Posterior vena cava (tissue), 2 donors: ENCODE measurements around the gene SLC22A4. TPM values are rescaled to one million over a fixed set of nuclear protein-coding genes. Genes with fewer than 3 reads are reported as not detected.

Experiments used
- DNase-seq: peaks from one replicate; pipeline ENCODE4 v3.0.0-alpha.2; 2020; ENCODE audit warnings: low spot score
- intact Hi-C, 2 donors: fragments of 100-400 bp; cut with DNase I; formaldehyde crosslinking; loops; one replicate each; pipeline versions ENCODE4 v1.14.1 to v1.14.2; 2022 to 2023
- total RNA-seq, 2 donors: library from RNA; stranded (reverse); fragmentation: NEBNext Ultra II Directional; extraction: Animal tissue kit (Norgen Biotek cat#: 25700); gene quantifications; one replicate each; pipeline ENCODE4 v1.2.1, GENCODE V29; 2021
- donor health status: DM: yes; HTN: yes; CAD: no.
- donor health status: DM: yes; HTN: yes; CAD: no.

SLC22A4 gene
- total RNA-seq, 2 donors from 2014 or later, result 2.5 to 3.1 TPM

DNA sequence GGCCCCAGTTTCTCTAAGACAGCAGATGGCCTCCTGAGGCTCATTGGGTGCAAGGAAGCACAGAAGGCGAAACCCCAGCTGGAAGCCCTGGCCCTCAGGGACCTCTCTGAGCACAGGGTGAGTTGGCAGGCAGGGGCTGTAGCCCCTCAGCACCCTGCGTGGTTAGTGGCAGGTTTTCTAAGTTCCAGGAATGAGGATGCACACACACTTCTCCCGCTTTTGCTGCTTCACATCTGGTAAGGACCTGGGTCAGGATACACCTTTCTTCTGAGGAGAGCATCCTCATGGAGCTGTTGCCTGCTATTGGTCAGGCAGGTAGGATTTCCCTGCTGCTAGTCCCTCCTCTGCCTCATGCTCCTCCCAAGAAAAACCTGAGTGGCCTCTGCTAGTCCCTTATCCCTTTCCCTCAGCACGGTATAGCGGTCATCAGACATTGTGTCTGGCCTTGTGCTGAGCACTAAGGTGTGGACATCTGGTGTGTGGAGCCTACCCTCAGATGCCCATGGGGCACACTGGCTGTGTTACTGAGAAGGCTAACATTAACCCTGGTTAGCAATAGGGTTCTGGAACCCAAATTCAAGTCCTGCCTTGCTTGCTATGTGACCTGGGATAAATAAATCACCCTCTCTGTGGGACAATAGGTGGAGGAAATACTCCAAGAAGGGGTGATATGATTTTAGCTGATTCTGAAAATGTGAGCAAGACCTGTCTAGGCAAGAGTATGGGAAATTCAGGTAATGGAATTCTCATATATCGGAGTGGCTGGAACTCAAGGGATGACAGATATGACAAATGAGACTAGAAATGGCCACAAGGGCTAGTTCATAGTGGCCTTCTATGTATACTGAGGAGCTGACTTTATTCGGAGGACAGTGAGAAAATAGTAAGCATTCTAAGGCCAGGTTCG lies 1.6 kb downstream of the SLC22A4 start:
- intact Hi-C loops, result no loop called here
- DNase-seq, result no peak

DNA sequence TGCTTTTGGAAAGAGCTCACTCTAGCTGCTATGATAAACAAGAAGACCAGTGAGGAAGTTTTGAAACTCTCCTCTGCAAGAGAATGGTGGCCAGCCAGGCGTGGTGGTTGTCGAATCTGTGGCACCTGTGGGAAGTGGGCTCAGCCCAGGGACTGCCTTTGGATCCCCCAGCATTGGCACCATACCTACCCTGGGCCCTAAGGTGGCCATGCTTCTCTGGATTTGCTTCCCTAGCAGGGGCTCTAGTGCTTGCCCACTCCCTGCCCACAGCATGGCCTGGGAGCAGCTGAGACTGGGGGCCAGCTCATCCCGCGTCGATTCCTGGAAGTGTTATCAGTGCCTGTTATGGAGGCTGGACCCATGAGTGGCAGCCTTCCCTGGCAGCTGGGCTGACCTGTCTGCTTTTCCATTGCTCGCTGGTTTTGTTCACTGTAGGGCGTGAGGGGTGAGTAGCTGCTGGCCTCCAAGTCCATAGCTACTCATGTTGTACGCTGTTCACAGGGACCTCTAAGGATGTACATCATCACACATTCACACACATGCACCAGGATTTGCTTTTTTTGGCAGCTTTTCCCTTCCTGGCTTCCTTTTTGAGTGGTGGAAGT lies 2.3 kb downstream of the SLC22A4 start:
- no peak for DNase-seq
- intact Hi-C loops, result no loop called here

DNA sequence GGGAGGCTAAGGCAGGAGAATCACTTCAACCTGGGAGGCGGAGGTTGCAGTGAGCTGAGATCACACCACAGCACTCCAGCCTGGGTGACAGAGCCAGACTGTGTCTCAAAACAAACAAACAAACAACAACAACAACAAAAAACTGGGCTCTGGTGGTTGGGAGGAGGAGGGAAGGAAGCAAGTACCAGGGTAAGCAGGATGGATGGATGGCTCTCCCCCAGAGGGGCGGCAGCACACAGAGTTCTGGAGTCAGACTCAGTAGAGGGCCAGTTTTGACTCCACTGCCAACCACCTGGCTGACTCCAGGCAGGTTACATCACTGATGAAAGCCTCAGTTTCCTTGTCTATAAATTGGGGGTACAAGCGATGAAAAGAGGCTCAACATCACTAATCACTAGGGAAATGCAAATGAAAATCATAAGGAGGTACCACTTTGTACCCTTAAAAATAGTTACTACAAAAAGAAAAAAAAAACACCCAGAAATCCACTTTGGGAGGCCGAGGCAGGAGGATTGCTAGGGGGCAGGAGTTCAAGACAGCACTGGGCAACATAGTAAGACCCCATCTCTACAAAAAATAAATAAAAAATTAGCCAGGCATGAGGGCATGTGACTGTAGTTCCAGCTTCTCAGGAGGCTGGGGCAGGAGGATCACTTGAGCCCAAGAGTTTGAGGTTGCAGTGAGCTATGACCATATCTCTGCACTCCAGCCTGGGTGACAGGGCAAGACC lies 3.2 kb downstream of the SLC22A4 start:
- no peak for DNase-seq
- intact Hi-C loops, result no loop called here

DNA sequence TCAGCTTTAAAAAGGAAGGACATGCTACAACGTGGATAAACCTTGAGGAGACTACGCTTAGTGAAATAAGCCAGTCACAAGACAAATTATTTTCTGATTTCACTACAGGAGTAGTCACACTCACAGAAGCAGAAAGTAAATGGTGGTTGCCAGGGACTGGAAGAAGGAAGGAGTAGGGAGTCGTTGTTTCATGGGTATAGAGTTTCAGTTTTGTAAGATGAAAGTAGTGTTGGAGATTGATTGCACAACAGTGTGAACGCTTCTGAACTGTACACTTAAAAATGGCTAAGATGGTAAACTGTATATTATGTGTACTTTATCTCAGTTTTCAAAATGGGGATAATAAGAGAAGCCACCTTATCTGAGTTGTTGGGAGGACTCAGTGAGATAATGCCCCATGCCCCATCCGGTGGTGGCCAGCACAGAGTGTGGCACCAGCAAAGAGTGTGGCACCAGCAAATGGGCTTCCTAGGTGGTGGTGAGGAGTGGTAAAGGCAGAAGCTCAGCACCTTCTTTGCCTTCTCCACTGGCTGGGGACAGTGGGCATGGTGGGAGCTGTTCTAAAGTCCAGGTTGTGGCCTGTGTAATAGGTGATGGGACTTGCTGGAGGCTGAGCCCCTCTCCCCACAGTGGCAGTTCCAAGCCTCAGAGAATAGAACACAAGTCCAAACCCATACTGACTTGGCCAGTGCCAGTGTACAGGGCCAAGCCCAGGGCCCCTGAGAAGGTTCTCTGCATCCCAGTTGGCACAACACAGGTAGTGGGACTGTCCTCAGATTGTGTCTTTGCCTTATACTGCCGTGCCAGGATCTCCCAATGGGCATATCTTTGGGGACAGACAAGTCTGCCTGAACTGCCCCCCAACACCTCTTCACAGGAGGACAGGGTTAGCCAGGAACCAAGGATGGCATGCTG lies 4.4 kb downstream of the SLC22A4 start:
- intact Hi-C loops, result no loop called here
- DNase-seq, result no peak

DNA sequence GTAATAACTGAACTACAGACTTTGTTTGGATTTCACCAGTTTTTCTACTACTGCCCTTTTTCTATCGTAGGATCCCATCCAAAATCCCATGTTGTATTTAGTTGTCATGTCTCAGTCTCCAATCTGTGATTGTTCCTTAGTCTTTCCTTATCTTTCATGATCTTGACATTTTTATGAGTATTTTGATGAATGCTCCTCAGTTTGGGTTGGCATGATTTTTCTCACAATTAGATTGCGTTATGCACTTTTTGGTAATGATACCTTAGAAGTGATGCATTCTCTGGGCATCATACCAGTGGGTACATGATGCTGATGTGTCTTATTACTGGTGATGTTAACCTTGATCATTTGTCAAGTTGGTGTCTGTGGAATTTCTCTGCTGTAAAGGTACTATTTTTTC lies 5.7 kb downstream of the SLC22A4 start:
- DNase-seq, result no peak
- intact Hi-C loops, result no loop called here

DNA sequence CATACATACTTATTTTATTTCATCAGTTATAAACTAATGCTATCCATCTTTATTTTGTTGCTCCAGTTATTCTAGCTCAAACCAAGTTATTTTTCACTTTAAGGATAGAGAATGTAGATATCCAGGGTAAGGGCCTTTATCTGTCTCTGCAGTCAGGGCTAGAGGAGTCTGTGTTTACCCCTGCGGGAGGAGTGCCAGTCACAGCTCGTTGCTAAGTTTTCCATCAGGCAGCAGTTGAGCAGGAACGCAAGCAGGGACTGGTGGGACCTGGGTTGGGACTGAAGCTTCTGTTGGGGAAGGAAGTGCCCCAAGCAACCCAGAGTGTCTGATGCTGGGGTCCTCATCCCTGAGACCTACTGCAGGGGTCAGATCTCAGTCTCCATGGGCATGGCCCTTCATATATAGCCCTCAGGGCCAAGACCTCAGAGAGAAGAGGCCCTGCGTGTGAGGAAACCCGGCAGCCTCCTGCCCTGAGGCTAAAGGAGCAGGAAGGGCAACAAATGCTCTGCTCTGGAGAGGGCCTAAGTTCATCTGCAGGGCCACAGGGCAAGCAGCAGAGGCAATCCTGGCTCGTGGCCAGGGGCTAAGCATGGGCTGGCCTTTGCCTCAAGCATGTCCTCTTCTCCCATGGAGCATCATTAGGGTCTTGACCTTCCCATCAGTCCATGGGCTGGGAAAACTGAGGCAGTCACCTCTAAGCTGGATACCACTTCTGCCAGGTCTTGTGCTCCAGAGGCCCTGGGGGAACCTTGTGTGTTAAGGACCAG lies 6.6 kb downstream of the SLC22A4 start:
- intact Hi-C loops, result no loop called here
- DNase-seq, result no peak

DNA sequence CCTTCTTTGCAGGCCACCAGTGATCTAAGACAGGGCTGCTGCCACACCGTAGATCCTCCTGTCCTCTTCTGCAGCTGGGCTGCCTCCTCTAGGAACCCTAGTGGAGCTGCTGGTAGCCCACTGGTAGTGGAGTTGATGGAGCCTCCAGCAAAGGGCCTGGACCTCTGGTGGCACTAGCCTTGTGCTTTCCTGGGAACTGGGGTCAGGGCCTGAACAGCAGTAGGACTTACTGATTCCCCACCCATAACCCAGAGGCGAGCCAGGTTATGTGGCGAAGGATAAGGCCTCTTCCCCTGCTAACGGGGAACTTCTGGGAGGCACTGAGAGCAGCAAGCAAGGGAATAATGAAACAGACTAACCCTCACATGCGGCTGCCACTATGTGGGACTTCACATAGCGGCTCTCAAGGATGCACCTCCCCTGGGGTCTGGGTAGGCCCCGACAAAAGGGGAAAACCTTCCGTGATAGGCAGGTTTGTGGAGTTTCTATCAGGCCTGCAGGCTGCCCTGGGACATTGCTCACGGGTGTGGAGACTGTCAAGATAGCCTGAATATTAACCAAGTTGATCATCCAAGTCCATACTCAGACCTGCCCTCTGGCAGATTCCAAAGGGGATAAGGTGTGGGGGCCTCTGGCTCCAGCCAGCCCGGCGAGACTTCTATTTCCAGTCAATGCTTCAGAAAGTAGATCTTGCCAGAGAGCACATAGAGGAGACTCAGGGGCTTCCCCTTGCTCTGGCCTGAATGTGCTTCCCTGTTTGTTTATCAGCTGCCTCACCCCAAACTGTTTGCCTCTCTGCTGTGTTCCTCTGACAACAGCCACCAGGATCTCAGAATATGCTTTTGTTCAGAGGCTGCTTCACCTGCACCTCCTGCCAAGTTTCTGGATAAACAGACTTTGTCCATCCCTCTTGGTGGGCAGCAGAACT lies 7.4 kb downstream of the SLC22A4 start:
- no peak for DNase-seq
- intact Hi-C loops, result no loop called here

DNA sequence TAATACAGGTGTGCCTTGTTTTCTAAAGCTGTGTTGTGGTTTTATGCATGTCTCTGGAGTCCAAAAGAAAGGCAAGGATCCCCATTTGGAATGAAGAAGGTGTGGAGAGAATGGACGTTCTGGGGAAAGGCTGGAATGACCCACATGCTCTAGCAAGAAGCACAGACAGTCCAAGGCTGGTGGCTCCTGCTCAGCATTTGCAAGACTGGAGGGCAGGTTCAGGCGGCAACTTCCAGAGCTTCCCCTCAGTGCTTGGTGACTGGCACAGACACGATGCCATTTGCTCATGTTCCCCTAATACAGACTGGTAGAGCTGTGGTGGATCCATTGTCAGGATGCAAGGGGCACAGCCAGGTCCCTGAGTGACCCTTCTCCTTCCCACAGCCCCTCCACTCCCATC lies 8.2 kb downstream of the SLC22A4 start:
- intact Hi-C loops, result no loop called here

DNA sequence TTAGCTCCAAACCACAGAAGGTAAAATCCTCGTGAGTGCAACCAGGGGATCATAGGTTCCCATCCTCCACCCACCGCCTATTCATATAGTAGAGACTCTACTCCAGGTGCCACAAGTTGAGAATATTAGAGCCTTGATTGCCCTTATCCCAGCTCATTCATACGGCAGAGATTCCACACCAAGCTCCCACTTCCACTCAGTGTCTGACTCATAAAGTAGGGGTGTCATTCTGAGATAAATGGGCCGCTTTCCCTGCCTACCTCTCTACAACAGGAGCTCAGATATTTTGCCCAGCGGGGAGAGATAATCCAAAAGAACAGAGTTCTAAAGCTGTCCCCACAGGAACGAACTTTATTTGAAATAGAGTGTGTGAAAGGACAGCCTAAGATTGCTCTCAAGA lies 9.4 kb downstream of the SLC22A4 start:
- DNase-seq, result no peak

More for the DNA sequence above, 8.2 kb downstream of the SLC22A4 start:
- no peak for DNase-seq

DNA sequence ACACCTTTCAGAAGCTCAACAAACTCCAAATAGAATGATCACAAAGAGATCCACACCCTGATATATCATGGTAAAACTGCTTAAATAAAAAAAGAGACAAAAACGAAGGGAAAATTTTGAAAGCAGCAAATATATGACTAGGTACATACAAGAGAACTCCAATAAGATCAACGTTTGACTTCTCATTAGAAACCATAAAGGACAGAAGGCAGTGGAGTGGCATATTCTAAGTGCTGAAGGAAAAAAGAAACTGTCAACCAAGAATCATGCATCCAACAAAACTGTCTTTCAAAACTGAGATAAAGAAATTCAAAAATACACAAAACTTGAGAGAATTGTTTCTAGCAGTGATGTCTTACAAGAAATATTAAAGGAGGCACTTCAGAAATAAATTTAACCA lies 11.2 kb downstream of the SLC22A4 start:
- intact Hi-C loops, result no loop called here
- DNase-seq, result no peak

More for the DNA sequence above, 9.4 kb downstream of the SLC22A4 start:
- intact Hi-C loops, result no loop called here

DNA sequence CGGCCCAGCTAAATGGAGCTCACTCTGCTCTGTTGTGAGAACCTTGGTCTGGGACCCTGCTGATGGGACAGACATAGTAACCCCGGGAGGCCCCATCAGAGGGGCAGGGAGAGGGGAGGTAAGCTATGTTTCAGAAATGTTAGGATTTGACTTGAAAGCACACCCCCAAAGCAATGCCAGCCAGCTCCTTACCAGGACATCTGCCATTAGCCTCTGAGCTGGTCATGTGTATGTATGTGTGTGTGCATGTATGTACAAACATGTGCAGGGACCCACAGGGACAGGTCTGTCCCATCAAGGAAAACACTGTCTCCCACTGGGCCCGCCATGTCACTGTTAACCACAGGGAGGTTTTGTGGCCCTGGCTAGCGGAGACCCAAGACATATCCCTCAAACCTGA lies 14.5 kb downstream of the SLC22A4 start:
- intact Hi-C loops, result no loop called here
- DNase-seq, result no peak

DNA sequence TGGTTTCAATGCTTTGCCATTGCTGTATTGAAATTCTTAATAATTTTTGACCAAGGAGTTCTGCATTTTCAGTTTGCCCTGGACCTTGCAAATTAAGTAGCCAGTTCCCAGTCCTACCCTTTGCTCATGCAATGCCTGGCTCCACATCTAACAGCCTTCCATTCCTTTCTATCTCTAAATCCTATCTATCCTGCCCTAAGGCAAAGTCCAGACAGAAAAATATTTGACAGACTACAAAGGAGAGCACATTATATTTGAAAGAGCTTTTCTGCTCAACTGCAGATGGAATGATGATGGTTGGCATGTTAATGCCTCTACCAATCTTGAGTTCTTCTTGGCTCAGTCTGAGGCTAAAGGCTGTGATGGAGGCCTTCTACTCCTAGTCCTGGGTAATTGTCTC lies 15.5 kb downstream of the SLC22A4 start:
- intact Hi-C loops, result no loop called here
- DNase-seq, result no peak

DNA sequence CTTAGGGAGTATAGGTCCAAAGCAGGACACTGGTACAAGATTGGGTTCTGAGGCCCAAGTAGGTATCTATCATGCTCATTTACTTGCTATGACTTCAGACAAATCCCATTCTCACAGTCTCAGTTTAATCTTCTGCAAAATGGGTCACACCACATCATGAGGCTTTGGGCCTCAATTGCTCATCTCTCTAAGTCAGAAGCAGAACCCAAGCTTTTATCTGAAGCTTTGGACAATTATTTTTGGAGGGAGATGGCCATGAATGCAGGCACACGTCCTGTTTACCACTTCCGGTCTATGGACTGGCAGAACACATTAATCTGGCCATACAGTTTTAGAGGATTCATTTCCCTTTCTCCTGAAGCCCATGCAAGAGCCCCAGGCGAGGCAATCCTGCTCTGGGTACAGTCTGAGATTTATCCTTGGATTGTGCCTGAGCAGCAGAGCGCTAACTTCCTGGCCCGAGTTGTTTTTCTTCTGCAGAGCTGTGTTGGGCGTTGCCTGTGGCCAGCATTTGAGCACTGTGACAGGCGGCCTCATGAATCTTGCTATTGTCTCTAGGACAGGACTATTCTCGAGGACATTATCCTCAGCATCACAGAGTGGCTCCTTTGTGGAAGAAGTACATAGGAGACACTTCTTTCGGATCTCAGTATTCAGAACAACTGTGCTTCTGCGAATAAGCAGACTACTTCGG lies 16.1 kb downstream of the SLC22A4 start:
- no peak for DNase-seq
- intact Hi-C loops, result no loop called here

DNA sequence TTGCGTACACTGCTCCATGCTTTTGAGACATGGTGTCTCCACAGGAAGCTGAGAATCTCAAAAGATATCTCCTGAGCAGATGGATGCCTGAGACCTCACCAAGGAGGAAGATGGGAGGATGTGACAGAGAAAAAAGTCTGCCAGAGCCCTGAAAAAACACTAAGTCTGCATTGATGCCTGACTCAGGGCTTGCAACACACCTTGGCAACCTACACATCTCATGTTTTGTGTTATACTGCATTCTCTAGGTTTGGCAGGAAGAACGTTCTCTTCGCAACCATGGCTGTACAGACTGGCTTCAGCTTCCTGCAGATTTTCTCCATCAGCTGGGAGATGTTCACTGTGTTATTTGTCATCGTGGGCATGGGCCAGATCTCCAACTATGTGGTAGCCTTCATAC lies 19.2 kb downstream of the SLC22A4 start:
- DNase-seq, result no peak
- intact Hi-C loops, result no loop called here

DNA sequence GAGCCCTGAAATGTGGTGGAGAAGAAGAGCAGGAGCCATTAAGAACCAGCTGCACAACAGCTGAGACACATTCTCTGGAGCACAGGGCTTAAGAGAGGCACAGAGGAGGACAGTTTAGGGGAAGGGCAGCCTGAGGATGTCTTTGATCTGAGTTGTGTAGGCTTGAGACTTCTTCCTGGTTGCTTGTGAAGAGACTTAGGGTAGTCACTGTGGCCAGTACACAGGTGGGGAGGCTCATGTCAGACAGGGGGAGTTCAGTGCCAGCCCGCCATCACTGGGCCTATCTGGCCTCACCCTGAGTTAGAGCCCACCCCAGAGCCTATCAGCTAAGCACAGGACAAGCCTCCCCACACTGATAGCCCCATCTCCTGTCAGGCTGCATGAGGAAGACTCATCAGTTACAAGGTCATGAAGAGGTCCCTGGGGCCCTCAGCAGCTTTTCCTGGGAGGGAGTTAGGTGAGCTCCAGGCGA lies 19.8 kb downstream of the SLC22A4 start:
- intact Hi-C loops, result no loop called here
- no peak for DNase-seq

DNA sequence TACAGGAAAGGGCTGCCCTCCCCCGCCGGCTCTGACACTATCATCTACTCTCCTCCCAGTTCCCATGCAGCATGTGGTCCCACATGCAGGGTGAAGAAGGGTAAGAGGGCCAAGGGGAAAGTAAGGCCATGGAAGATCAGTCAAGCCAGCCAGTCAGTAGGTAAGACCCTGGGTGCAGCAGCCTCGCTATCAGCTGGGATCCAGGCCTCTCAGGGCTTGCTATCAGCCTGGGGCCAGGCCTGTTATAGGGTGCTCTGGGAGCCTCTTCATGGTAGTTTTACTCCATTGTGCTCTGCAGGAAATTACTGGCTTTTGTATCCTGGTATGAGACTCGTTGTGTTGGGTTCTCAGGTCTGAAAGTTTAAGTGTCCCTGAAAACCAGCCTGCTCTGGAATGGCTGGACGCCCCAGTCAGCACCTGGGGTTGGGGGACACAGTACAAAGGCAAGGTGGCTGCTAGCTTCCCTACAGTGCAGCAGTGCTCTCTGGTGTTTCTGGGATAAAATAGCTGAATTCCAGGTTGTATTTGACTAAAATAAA lies 21.4 kb downstream of the SLC22A4 start:
- intact Hi-C loops, result no loop called here

More for the DNA sequence above, 21.4 kb downstream of the SLC22A4 start:
- no peak for DNase-seq
